ENCODE data around the gene KIF12. TPM values are rescaled to one million over a fixed set of nuclear protein-coding genes. Genes with fewer than 3 reads are reported as not detected.

Gene KIF12
- total and polyA plus RNA-seq, 12 donors: 0.10 to 0.56 (median 0.30) TPM; not detected in 6

DNA sequence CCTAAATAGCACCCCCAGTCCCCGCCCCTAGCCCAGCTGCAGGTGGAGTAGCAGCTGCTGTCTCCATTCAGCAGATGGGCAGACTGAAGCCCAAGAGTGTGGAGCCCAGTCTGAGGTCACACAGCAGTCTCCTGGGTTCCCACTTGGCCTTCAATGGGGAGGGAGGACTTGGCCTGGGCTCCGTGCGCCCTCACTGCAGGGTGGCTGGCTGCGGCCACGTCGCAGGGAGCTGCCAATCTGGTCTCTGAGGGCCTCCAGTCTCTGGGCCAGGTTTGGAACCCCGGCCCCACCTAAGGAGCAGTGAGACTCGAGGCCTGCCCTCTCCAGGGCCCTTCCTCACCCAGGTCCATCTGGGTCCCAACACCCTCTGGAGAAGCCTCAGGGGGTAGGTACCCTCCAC, 7.4 kb downstream of the KIF12 start:
- WGBS, 4 donors: 88 to 95% (median 91%) methylated on average over 1 to 8 of the region's 8 CpGs; no CpG with 5 or more reads in 1 of the 4 donors
- no peaks in the 10 kb centered on the region for H3K36me3 ChIP-seq (replicated peaks in 1 of 2)
- no peaks in the 10 kb centered on the region for H3K27me3 ChIP-seq
- no peaks in the 10 kb centered on the region for H3K4me1 ChIP-seq (replicated peaks in 1 of 2)
- no peak for TF ChIP-seq POLR2A (IDR thresholded peaks at IDR 0.05)
- TF ChIP-seq, protein P1, sequence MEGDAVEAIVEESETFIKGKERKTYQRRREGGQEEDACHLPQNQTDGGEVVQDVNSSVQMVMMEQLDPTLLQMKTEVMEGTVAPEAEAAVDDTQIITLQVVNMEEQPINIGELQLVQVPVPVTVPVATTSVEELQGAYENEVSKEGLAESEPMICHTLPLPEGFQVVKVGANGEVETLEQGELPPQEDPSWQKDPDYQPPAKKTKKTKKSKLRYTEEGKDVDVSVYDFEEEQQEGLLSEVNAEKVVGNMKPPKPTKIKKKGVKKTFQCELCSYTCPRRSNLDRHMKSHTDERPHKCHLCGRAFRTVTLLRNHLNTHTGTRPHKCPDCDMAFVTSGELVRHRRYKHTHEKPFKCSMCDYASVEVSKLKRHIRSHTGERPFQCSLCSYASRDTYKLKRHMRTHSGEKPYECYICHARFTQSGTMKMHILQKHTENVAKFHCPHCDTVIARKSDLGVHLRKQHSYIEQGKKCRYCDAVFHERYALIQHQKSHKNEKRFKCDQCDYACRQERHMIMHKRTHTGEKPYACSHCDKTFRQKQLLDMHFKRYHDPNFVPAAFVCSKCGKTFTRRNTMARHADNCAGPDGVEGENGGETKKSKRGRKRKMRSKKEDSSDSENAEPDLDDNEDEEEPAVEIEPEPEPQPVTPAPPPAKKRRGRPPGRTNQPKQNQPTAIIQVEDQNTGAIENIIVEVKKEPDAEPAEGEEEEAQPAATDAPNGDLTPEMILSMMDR (IDR thresholded peaks at IDR 0.05): no peak
- H3K9me3 ChIP-seq (replicated peaks in 1 of 3): no peaks in the 10 kb centered on the region
- no peak overlapping the region for H3K4me3 ChIP-seq
- no peak for DNase-seq
- no peak overlapping the region for H3K27ac ChIP-seq
- intact Hi-C loops (cut with DNase I): no loop called here

DNA sequence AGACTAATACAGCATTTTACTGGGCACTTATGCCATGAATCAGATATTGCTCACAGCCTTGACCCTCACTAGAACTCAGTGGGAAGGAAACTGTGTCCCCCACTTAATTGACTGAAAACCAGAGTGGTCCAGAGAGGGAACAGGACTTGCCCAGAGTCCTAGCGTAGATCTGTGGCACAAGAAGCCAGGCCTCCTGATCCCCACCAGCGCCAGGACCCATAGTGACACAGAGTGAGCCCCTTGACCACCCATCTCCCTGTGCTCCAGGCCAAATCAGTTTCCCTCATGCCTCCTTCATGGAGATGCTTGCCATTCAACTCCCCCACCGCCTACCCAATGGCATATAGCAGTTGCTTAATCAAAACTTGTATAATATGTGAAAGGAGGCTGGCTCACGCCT, 8.3 kb downstream of the KIF12 start:
- H3K36me3 ChIP-seq (replicated peaks in 1 of 2): no peaks in the 10 kb centered on the region
- H3K9me3 ChIP-seq (replicated peaks in 1 of 3): no peaks in the 10 kb centered on the region
- 88 to 94% (median 92%) methylated on average over 3 to 4 of the region's 4 CpGs for WGBS, 4 donors
- no peaks in the 10 kb centered on the region for H3K4me1 ChIP-seq (replicated peaks in 1 of 2)
- intact Hi-C loops (cut with DNase I): no loop called here
- H3K4me3 ChIP-seq: no peak overlapping the region
- H3K27me3 ChIP-seq: no peaks in the 10 kb centered on the region
- H3K27ac ChIP-seq: no peak overlapping the region
- TF ChIP-seq POLR2A (IDR thresholded peaks at IDR 0.05): no peak
- TF ChIP-seq, protein P1 (IDR thresholded peaks at IDR 0.05): no peak
- DNase-seq: peak in 1 of 7 donors; percentile 37

DNA sequence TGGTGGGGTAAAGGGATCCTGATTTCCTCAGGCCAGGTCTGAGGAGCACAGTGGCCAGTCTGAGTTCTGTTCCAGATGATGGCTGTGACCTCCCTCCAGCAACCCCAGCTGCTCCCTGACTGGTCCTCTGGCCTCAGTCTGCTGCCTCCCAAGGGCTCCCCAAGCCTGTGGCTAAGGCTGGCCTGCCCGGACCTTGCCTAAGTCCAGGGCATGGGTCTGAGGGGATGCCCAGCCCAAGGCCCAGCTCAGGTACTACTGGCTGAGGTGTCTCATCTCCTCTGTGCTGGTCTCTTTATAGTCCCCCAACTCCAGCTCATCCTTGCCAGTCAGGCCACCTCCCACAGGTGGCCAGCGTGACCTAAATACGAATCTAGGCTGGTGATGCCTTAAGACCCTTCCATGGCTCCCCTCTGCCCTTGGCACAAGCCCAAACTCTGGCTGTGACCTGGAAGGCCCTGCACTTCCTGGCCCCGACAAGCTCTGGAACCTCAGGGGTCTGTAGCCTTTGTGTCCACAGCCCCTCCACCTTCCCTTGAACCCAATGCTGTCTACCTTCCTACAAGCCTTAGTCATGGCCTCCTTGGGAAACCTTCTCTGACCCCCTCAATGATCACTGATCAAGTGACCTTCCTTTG, 9.8 kb downstream of the KIF12 start:
- Histone ChIP-seq H3K27me3 (no peaks in the 10 kb centered on the region), H3K9me3 (replicated peaks in 1 of 3) (no peaks in the 10 kb centered on the region), H3K27ac (no peak overlapping the region), H3K4me3 (no peak overlapping the region), H3K36me3 (replicated peaks in 1 of 2) (no peaks in the 10 kb centered on the region), H3K4me1 (replicated peaks in 1 of 2) (no peaks in the 10 kb centered on the region)
- intact Hi-C loops (cut with DNase I): loop anchor here (5.0 kb wide), 2 partner anchors 63 to 198 kb away; no protein-coding TSS in a partner anchor
- peak in 2 of 7 donors; percentile 5 to 6 for DNase-seq
- WGBS, 4 donors: 84 to 94% (median 91%) methylated on average over 3 to 4 of the region's 4 CpGs
- TF ChIP-seq POLR2A (IDR thresholded peaks at IDR 0.05): no peak
- TF ChIP-seq, protein P1 (IDR thresholded peaks at IDR 0.05): no peak

DNA sequence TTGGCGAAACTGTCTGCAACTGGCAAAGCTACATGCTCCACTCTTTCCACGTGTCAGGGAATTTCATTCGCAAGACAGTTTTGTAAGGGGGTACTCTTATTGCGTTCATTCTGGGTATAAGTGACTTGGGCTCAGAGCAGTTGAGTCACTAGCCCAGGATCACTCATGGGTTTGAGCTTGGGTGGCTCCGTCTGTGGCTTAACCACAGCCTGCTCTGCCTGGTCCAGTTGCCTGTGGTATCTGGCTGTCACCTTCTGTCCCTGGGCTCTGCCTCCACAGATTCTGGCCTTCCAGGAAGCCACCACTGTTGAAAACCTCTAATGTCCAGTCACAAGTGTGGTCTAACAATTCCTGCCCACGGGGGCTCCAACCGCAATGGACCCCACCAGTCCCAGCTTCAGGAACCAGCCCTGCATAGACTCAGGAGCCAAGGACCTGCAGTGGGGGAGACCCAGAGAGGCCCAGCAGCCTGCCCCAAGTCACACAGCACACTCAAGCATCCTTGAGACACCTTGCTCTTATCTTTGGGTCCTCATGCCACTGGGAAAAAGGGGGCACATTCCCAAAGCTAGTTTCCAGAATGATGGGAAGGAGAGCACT, 10.4 kb downstream of the KIF12 start:
- WGBS, 4 donors: 85 to 94% (median 90%) methylated on average over 7 of the region's 7 CpGs
- DNase-seq: no peak

More for the DNA sequence above, 10.4 kb downstream of the KIF12 start:
- Histone ChIP-seq H3K4me3 (no peak overlapping the region), H3K27me3 (no peaks in the 10 kb centered on the region), H3K9me3 (replicated peaks in 1 of 3) (no peaks in the 10 kb centered on the region), H3K4me1 (replicated peaks in 1 of 2) (no peaks in the 10 kb centered on the region), H3K36me3 (replicated peaks in 1 of 2) (no peaks in the 10 kb centered on the region), H3K27ac (no peak overlapping the region)
- intact Hi-C loops (cut with DNase I): loop anchor here (5.0 kb wide), 2 partner anchors 64 to 199 kb away; no protein-coding TSS in a partner anchor
- TF ChIP-seq, protein P1 (IDR thresholded peaks at IDR 0.05): no peak
- no peak for TF ChIP-seq POLR2A (IDR thresholded peaks at IDR 0.05)
